MM.1S (cell line): ENCODE data around the gene LRP5.

ENCODE experiments used
- DNase-seq: peaks from one replicate; pipeline ENCODE4 v3.0.0-alpha.2; 2015
- H2AFZ ChIP-seq: fragments of 300-600 bp; sonication (generic); 2 replicates; pipeline ENCODE4 v1.6.0; 2016; ENCODE audit warnings: antibody characterized with exemption, low read length
- H3F3A ChIP-seq: fragments of 300-600 bp; sonication (generic); 2 replicates; pipeline ENCODE4 v1.6.1; 2016; ENCODE audit warnings: mild to moderate bottlenecking, antibody characterized with exemption, low read length, moderate library complexity, mixed read lengths; ENCODE audit not compliant: insufficient read depth
- H3K27ac ChIP-seq: fragments of 300-600 bp; sonication (generic); 2 replicates; pipeline ENCODE4 v1.5.1; 2016; ENCODE audit warnings: mild to moderate bottlenecking, low read length
- H3K27me3 ChIP-seq: fragments of 300-600 bp; sonication (generic); replicated peaks from 2 replicates; pipeline ENCODE4 v1.6.0; 2016; ENCODE audit warnings: low read length; ENCODE audit not compliant: insufficient read depth
- H3K36me3 ChIP-seq: fragments of 300-600 bp; sonication (generic); replicated peaks from 2 replicates; pipeline ENCODE4 v1.6.1; 2016; ENCODE audit warnings: mild to moderate bottlenecking, low read length, mixed read lengths; ENCODE audit not compliant: insufficient read depth
- H3K4me1 ChIP-seq: fragments of 300-600 bp; sonication (generic); 2 replicates; pipeline ENCODE4 v1.6.1; 2016; ENCODE audit warnings: low read length, mixed read lengths
- H3K4me2 ChIP-seq: fragments of 300-600 bp; sonication (generic); 2 replicates; pipeline ENCODE4 v1.6.0; 2016; ENCODE audit warnings: low read depth, low read length
- H3K4me3 ChIP-seq: fragments of 300-600 bp; sonication (generic); 2 replicates; pipeline ENCODE4 v1.5.1; 2016; ENCODE audit warnings: low read length, mixed read lengths
- H3K79me2 ChIP-seq: fragments of 300-600 bp; sonication (generic); 2 replicates; pipeline ENCODE4 v1.6.1; 2016; ENCODE audit warnings: mixed run types, low read length, mixed read lengths
- H3K9ac ChIP-seq: fragments of 300-600 bp; sonication (generic); 2 replicates; pipeline ENCODE4 v1.6.1; 2016; ENCODE audit warnings: low read length, mixed read lengths
- H3K9me2 ChIP-seq: fragments of 300-600 bp; sonication (generic); replicated peaks from 2 replicates; pipeline ENCODE4 v1.6.1; 2016; ENCODE audit warnings: mild to moderate bottlenecking, low read length, mixed read lengths; ENCODE audit not compliant: insufficient read depth
- H3K9me3 ChIP-seq: fragments of 300-600 bp; sonication (generic); replicated peaks from 2 replicates; pipeline ENCODE4 v1.6.1; 2016; ENCODE audit warnings: mild to moderate bottlenecking, low read length, mixed read lengths; ENCODE audit not compliant: insufficient read depth
- H4K20me1 ChIP-seq: fragments of 300-600 bp; sonication (generic); 2 replicates; pipeline ENCODE4 v1.6.1; 2016; ENCODE audit warnings: mild to moderate bottlenecking, low read length, moderate library complexity, mixed read lengths; ENCODE audit not compliant: insufficient read depth
- EZH2 ChIP-seq: fragments of 300-600 bp; sonication (generic); optimal IDR thresholded peaks from 2 replicates; pipeline ENCODE3; 2017; ENCODE audit warnings: low read depth, mild to moderate bottlenecking, antibody characterized with exemption, low read length, mixed read lengths
- EZH2phosphoT487 ChIP-seq: fragments of 300-600 bp; sonication (generic); IDR thresholded peaks from 2 replicates; pipeline ENCODE4 v1.6.1; 2018; ENCODE audit warnings: antibody characterized with exemption, low read length
- TF ChIP-seq, protein P1 (sequence below): fragments of 300-600 bp; sonication (generic); IDR thresholded peaks from 2 replicates; pipeline ENCODE4 v1.5.1; 2016; ENCODE audit warnings: antibody characterized with exemption, low read length, mixed read lengths

LRP5 gene

GRCh38 chr11:68372114-68372513 is 59.7 kb downstream of the LRP5 start:
- H3K36me3 ChIP-seq = no peaks in the 10 kb centered on the region
- H3K4me1 ChIP-seq = peaks cover 31% of the 10 kb centered on the region
- DNase-seq = no peak
- H3K9me2 ChIP-seq = no peaks in the 10 kb centered on the region
- TF ChIP-seq, protein P1, sequence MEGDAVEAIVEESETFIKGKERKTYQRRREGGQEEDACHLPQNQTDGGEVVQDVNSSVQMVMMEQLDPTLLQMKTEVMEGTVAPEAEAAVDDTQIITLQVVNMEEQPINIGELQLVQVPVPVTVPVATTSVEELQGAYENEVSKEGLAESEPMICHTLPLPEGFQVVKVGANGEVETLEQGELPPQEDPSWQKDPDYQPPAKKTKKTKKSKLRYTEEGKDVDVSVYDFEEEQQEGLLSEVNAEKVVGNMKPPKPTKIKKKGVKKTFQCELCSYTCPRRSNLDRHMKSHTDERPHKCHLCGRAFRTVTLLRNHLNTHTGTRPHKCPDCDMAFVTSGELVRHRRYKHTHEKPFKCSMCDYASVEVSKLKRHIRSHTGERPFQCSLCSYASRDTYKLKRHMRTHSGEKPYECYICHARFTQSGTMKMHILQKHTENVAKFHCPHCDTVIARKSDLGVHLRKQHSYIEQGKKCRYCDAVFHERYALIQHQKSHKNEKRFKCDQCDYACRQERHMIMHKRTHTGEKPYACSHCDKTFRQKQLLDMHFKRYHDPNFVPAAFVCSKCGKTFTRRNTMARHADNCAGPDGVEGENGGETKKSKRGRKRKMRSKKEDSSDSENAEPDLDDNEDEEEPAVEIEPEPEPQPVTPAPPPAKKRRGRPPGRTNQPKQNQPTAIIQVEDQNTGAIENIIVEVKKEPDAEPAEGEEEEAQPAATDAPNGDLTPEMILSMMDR = no peak
- no peak for TF ChIP-seq EZH2
- TF ChIP-seq EZH2phosphoT487 = no peak
- no peak overlapping the region for H3K9ac ChIP-seq
- no peak overlapping the region for H2AFZ ChIP-seq
- peaks cover 26% of the 10 kb centered on the region for H3F3A ChIP-seq
- H3K9me3 ChIP-seq = no peaks in the 10 kb centered on the region
- H4K20me1 ChIP-seq = no peaks in the 10 kb centered on the region
- H3K4me3 ChIP-seq = no peak overlapping the region
- H3K27me3 ChIP-seq = no peaks in the 10 kb centered on the region
- H3K4me2 ChIP-seq = no peak overlapping the region
- H3K27ac ChIP-seq = peak overlapping the region; percentile 83; the same call in 1 of the 2 replicates
- 0 out of 2 replicates have a peak, but pooled peaks cover 3% of the 10 kb centered on the region for H3K79me2 ChIP-seq

DNA sequence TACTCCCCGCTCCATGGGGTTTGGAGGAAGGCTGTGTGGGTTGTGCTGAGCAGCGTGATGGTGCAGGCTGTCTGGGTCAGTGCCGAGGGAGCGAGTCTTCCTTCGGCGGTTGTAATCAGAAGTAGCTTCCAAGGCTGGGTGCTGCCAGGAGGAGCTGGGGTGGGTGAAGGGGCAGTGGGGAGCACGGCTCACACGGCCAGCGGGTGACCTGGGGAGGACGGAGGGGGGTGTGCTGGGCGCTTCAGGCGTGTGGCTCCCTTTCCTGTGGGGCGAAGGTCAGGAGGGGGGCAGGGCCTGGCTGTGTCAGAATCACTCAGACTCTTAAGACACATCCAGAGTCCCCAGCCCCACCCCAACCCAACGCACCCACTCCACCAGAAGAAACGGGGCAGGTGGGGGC is 60.2 kb downstream of the LRP5 start:
- H4K20me1 ChIP-seq = no peaks in the 10 kb centered on the region
- H3F3A ChIP-seq = peaks cover 26% of the 10 kb centered on the region
- H3K27ac ChIP-seq = no peak overlapping the region
- DNase-seq = no peak
- peaks cover 31% of the 10 kb centered on the region for H3K4me1 ChIP-seq
- TF ChIP-seq EZH2 (no peak), EZH2phosphoT487 (no peak)
- TF ChIP-seq, protein P1 = no peak
- H3K4me2 ChIP-seq = no peak overlapping the region
- H3K4me3 ChIP-seq = no peak overlapping the region
- H3K9me3 ChIP-seq = no peaks in the 10 kb centered on the region
- H3K36me3 ChIP-seq = no peaks in the 10 kb centered on the region
- no peak overlapping the region for H3K9ac ChIP-seq
- no peak overlapping the region for H2AFZ ChIP-seq
- H3K9me2 ChIP-seq = no peaks in the 10 kb centered on the region
- H3K27me3 ChIP-seq = no peaks in the 10 kb centered on the region
- 0 out of 2 replicates have a peak, but pooled peaks cover 3% of the 10 kb centered on the region for H3K79me2 ChIP-seq

- Histone ChIP-seq H3K79me2 (0 out of 2 replicates have a peak, but pooled peaks cover 3% of the 10 kb centered on the region), H3K4me1 (peaks cover 31% of the 10 kb centered on the region), H3K9me3 (no peaks in the 10 kb centered on the region), H3F3A (peaks cover 26% of the 10 kb centered on the region), H3K27me3 (no peaks in the 10 kb centered on the region), H3K9ac (no peak overlapping the region), H3K27ac (no peak overlapping the region), H3K4me2 (no peak overlapping the region), H3K36me3 (no peaks in the 10 kb centered on the region), H2AFZ (no peak overlapping the region), H4K20me1 (no peaks in the 10 kb centered on the region), H3K9me2 (no peaks in the 10 kb centered on the region), H3K4me3 (no peak overlapping the region)
- TF ChIP-seq EZH2 = no peak
- TF ChIP-seq, protein P1 = no peak
- TF ChIP-seq EZH2phosphoT487 = no peak
- DNase-seq = no peak
These were observed 60.9 kb downstream of the LRP5 start for GRCh38 chr11:68373189-68373814.
